Measurements from ENCODE around the gene GABBR2. TPM values are rescaled to one million over a fixed set of nuclear protein-coding genes. Genes with fewer than 3 reads are reported as not detected.

GABBR2 gene
- total and polyA plus RNA-seq, 9 of the 15 experiments (the other 6 are each of a cell fraction or from before 2014, with no cell fraction given): 0.15 to 1.9 (median 0.32) TPM

DNA sequence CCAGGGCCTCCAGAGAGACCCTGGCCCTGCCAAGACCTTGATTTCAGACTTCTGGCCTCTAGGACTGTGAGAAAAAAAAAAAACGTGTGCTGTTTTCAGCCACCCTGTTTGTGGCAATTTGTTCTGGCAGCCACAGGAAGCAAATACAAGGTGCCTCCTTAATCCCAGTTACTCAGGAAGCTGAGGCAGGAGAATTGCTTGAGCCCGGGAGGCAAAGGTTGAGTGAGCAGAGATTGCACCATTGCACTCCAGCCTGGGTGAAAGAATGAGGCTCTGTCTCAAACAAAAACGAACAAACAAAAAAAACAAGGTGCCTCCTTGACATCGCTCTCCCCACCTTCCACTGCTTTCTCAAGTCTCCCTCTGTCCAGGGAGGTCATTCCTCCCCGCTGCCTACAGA is 98.0 kb downstream of the GABBR2 start (continued):
- TF ChIP-seq, protein P1, sequence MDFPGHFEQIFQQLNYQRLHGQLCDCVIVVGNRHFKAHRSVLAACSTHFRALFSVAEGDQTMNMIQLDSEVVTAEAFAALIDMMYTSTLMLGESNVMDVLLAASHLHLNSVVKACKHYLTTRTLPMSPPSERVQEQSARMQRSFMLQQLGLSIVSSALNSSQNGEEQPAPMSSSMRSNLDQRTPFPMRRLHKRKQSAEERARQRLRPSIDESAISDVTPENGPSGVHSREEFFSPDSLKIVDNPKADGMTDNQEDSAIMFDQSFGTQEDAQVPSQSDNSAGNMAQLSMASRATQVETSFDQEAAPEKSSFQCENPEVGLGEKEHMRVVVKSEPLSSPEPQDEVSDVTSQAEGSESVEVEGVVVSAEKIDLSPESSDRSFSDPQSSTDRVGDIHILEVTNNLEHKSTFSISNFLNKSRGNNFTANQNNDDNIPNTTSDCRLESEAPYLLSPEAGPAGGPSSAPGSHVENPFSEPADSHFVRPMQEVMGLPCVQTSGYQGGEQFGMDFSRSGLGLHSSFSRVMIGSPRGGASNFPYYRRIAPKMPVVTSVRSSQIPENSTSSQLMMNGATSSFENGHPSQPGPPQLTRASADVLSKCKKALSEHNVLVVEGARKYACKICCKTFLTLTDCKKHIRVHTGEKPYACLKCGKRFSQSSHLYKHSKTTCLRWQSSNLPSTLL (IDR thresholded peaks at IDR 0.05): no peak
- no peak for TF ChIP-seq ZNF436 (CRISPR knock-in tag; IDR thresholded peaks at IDR 0.05)
- TF ChIP-seq ELF2 (CRISPR knock-in tag; IDR thresholded peaks at IDR 0.05): no peak
- no peak for TF ChIP-seq MCM7 (IDR thresholded peaks at IDR 0.05)
- TF ChIP-seq, protein P2, sequence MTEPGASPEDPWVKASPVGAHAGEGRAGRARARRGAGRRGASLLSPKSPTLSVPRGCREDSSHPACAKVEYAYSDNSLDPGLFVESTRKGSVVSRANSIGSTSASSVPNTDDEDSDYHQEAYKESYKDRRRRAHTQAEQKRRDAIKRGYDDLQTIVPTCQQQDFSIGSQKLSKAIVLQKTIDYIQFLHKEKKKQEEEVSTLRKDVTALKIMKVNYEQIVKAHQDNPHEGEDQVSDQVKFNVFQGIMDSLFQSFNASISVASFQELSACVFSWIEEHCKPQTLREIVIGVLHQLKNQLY (CRISPR knock-in tag; conservative IDR thresholded peaks at IDR 0.05): no peak
- TF ChIP-seq ZNF507 (tag; conservative IDR thresholded peaks at IDR 0.05): no peak

DNA sequence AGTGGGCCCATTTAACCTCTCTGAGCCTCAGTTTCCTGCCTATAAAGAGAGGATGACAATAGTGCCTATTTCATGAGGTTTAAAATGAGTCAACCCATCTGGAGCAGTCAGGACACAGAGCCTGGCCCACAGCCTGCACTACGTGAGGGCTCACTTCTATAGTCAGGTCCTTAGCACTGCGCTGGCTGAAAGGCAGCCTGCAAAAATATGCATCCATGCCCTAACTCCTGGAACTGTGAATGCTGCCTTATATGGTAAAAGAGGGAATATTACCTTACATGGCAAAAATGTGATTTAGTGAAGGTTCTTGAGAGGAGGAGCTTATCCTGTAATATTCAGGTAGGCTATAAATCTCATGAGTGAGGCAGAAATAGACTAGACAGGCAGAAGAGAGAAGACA is 98.5 kb downstream of the GABBR2 start:
- H3K4me1 ChIP-seq (replicated peaks in 1 of 2; ENCODE audit: control insufficient read depth in 2 of 2, insufficient read depth in 2 of 2, low read length in 2 of 2): no peaks in the 10 kb centered on the region
- peaks cover 10 to 47% of the 10 kb centered on the region in 2 experiments for H3K27me3 ChIP-seq (ENCODE audit: control insufficient read depth in 2 of 2, insufficient read depth in 2 of 2, low read length in 2 of 2)
- no peak overlapping the region for H3K4me3 ChIP-seq
- intact Hi-C loops (cut with micrococcal nuclease) (no loop called here), in situ Hi-C loops (cut with MboI) (no loop called here)
- no peaks in the 10 kb centered on the region for H3K9me3 ChIP-seq (replicated peaks; ENCODE audit: control insufficient read depth, insufficient read depth, low read depth, low read length)
- no peak for ATAC-seq
- no peak overlapping the region for H3K4me2 ChIP-seq (ENCODE audit: insufficient read depth, low read length)
- H2AFZ ChIP-seq (ENCODE audit: low read depth, low read length): no peak overlapping the region
- H3K27ac ChIP-seq (ENCODE audit: extremely low read depth, low read depth, low read length): no peak overlapping the region
- DNase-seq (ENCODE audit: extremely low read depth in 1 of 4, low spot score in 3 of 4): no peak
- FAIRE-seq: no peak
- H4K20me1 ChIP-seq (replicated peaks; ENCODE audit: control insufficient read depth, insufficient read depth, low read length): no peaks in the 10 kb centered on the region
- H3K36me3 ChIP-seq (ENCODE audit: control insufficient read depth, insufficient read depth, low read length): no peaks in the 10 kb centered on the region
- POLR2A ChIA-PET: no interaction called here
- no peaks in the 10 kb centered on the region for H3K9me1 ChIP-seq (ENCODE audit: control insufficient read depth, insufficient read depth, low read length)
- BruUV-seq (replicated peaks): no TSS peak
- CTCF ChIA-PET (ENCODE audit: low intra/inter-chr PET ratio): no interaction called here
- H3K79me2 ChIP-seq (ENCODE audit: control insufficient read depth, insufficient read depth, low read length): no peaks in the 10 kb centered on the region
- WGBS (ENCODE audit: insufficient coverage, low coverage, missing lambda C conversion rate): 28% methylated on average over 2 of the region's 2 CpGs
- no peak overlapping the region; a peak in 1 of 4 replicates for H3K9ac ChIP-seq (ENCODE audit: insufficient read depth in 1 of 2, low read depth in 2 of 2, low read length in 2 of 2)
- TF ChIP-seq, protein P3, sequence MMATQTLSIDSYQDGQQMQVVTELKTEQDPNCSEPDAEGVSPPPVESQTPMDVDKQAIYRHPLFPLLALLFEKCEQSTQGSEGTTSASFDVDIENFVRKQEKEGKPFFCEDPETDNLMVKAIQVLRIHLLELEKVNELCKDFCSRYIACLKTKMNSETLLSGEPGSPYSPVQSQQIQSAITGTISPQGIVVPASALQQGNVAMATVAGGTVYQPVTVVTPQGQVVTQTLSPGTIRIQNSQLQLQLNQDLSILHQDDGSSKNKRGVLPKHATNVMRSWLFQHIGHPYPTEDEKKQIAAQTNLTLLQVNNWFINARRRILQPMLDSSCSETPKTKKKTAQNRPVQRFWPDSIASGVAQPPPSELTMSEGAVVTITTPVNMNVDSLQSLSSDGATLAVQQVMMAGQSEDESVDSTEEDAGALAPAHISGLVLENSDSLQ (IDR thresholded peaks at IDR 0.05): peak; percentile 23; the same call in 1 of the 2 replicates
- TF ChIP-seq SRF (CRISPR knock-in tag; IDR thresholded peaks at IDR 0.05) (peak in 1 of 2 experiments; percentile 90; a peak in 2 of 4 replicates), ZNF766 (CRISPR knock-in tag; conservative IDR thresholded peaks at IDR 0.05) (no peak), MEIS2 (IDR thresholded peaks at IDR 0.05; ENCODE audit: partially characterized antibody) (peak; percentile 44), ZNF140 (CRISPR knock-in tag; IDR thresholded peaks at IDR 0.05) (no peak), EHMT2 (IDR thresholded peaks at IDR 0.05) (no peak), BRD4 (IDR thresholded peaks at IDR 0.05) (no peak), ARID1B (IDR thresholded peaks at IDR 0.05) (no peak), ZNF165 (CRISPR knock-in tag; IDR thresholded peaks at IDR 0.05; ENCODE audit: borderline replicate concordance) (no peak), ZFPM2 (CRISPR knock-in tag; IDR thresholded peaks at IDR 0.05) (no peak), JUN (IDR thresholded peaks at IDR 0.05; ENCODE audit: borderline replicate concordance, low read depth, low read length) (no peak), JUN (CRISPR knock-in tag; IDR thresholded peaks at IDR 0.05; ENCODE audit: borderline replicate concordance) (no peak), YY1 (IDR thresholded peaks at IDR 0.05; ENCODE audit: borderline replicate concordance in 1 of 3, control insufficient read depth in 1 of 3, extremely low read depth in 1 of 3, insufficient read depth in 3 of 3, insufficient read length in 1 of 3, insufficient replicate concordance in 2 of 3, low read depth in 1 of 3, low read length in 2 of 3) (no peak), NFE2 (IDR thresholded peaks at IDR 0.05; ENCODE audit: low read depth) (no peak)

All from K562 (cell line).